ENCODE results near the gene USP14. TPM values are rescaled to one million over a fixed set of nuclear protein-coding genes. Genes with fewer than 3 reads are reported as not detected.

USP14 gene
- total and polyA plus RNA-seq, 2 of the 8 experiments (the other 6 are each of a cell fraction or from before 2014, with no cell fraction given): 14.8 to 91.1 TPM

DNA sequence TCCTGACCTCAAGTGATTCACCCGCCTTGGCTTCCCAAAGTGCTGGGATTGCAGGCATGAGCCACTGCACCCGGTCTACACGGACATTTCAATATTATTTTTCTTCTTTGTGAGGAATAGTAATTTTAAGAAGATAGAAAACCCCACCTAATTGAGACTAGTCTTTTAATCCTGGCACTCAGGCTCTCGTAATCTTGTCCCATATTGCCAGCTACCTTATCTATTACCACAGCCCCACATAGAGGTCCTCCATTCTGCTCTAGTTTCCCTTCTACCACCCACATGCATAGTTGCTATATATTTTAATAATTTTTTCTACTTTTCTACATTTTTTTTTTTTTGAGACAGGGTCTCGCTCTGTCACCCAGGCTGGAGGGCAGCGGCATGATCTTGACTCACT lies 9.5 kb upstream of the USP14 start (continued):
- no peak for TF ChIP-seq CBX8 (IDR thresholded peaks at IDR 0.05; ENCODE audit: borderline replicate concordance, low read depth, low read length)
- TF ChIP-seq SIX5 (IDR thresholded peaks at IDR 0.05; ENCODE audit: low read depth, low read length): no peak
